ENCODE data around the gene KRTAP4-4.
"Not testable (repeated sequence)": the region's sequence is repeated elsewhere in the genome, so short reads cannot be mapped to it uniquely, and the experiment has no call there.

Gene KRTAP4-4

DNA sequence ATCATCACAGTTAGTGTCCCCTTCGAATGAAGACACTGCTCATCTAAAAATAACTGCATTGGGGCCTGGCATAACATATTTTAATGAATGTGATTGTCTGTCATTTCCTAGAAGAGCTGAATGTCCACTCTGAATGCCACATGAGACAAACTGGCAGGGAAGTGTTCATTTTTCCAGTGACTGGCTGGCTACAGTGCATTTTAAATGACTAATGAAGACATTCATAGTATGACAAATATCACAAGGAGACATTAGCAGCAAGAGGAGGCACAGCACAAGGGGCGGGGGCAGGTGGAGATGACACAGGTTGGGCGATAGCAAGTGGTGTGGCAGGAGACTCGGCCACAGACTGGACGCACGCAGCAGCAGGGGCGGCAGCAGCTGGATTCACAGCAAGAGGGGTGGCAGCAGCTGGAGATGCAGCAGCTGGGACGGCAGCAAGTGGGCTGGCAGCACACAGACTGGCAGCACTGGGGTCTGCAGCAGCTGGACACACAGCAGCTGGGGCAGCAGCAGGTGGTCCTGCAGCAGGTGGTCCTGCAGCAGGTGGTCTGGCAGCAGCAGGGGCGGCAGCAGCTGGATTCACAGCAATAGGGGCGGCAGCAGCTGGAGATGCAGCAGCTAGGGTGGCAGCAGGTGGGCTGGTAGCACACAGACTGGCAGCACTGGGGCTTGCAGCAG is 11.4 kb downstream of the KRTAP4-4 start:
- DNase-seq (ENCODE audit: low read depth in 2 of 2), result not testable (repeated sequence)

DNA sequence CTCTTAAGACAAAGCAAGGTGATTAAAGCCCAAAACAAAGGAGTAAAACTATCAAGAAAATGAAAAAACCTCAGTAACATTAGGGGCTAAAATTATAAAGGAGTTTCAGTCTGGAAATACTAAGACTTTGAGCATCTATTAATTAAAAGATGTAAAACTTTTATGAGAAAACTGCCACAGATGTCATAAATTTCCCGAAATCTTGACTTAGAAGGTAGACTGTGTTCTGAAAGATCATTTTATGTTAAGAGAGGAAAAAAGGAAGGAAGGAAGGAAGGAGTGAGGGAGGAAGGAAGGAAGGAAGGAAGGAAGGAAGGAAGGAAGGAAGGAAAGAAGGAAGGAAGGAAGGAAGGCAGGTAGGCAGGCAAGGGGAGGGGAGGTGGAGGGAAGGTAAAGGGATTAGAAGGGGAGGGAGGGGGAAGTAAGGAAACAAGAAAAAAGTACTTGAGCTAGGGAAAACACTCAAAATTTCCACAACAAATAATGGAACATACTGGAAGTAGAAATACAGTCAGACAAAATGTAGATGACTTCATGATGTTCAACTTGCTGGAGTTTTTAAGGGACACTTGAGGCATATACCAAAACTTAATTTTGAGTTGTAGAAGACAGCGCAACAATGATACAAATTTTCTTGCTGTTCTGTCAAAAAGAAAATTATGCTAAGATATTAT is 12.9 kb downstream of the KRTAP4-4 start:
- DNase-seq (ENCODE audit: low read depth in 2 of 2), result no peak

DNA sequence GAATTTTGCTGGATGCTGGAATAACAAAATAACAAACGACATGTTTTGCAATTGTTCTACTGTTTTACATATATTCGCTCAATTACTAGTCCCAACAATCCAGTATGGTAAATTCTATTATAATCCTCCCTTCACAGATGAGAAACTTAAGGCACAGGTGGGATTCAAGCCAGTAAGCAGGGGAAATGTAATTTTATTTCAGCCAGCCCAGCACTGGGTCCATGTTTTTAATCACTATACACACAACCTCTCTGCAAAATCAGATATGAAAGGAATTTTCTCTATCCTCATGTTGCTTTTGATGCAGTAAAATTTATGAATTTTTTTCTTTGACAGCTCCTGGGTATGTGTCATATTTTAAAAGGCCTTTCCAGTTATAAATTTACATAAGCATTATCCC is 15.3 kb downstream of the KRTAP4-4 start:
- no peak for DNase-seq (ENCODE audit: low read depth in 2 of 2)

DNA sequence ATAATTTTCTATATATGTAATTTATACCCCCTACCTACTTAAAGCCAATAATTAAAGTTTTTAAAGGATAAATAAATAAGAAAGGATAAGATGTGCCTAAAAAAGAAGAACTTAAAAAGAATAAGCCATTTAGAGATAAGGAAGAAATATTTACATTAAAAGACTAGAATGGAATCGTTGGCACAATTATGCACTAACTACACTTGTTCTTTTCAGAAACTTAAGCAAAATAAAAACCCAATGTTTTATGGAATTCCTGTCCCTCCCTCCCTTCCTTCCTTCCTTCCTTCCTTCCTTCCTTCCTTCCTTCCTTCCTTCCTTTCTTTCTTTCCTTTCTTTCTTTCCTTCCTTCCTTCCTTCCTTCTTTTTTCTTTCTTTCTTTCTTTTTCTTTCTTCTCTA is 15.7 kb downstream of the KRTAP4-4 start:
- no peak for DNase-seq (ENCODE audit: low read depth in 2 of 2)

DNA sequence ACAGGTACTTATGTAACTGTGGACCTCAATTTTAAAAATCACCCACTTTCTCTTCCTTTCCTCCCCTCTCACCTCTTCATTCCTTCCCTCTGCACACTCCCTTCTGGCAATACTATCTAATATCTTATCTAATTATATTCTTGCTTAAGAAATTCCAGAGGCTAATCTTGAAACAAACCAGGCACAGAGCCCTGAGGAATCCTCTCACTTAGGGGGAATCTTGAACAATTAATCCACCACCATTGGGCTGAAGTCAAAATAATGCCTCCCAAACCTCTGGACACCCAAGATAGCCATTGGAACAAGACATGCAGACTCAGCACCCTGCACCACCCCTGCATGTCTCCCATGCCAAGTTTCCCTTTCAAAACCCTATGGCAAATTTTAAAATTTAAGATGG is 19.2 kb downstream of the KRTAP4-4 start:
- DNase-seq (ENCODE audit: low read depth in 2 of 2), result no peak

DNA sequence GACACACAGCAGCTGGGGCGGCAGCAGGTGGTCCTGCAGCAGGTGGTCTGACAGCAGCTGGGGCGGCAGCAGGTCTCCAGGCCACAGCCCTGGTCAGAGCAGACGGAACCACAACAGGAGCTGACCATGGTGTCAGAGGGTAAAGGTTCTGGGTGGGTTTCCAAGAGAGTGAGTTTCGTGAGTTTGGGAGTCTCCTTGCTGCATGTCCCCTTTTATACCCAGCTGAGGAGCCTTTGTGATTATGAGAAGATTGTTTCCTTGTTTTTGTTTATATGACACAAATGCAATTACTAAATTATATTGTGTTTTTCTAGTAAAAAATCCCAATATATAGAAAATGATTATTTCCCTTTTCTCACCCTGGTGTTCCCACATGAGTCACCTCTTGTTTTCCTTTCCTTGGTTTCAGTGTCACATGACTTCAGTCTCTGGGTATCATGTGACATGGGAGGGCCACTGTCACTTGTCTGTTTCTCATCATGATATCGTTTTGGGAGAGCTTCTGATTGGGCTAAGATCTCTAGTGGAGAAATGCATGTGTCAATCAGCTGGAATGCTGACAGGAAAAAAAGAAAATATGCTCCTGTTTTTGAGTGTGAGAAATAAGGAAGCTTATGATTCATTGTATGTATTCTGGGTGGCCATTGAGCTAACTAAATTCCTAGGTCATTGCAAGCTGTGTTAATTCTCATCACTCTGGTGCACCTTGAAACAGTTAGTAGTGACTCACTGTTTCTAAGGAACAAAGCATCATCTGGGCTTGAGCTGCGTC is 20.0 kb downstream of the KRTAP4-4 start, which contains the start of gene KRTAP4-6:
KRTAP4-6 (minus strand) TSS at position 185 of the 772 bp plus-strand sequence; CDS start at position 128, 57 bp downstream.
- DNase-seq (ENCODE audit: low read depth in 2 of 2), result no peak

DNA sequence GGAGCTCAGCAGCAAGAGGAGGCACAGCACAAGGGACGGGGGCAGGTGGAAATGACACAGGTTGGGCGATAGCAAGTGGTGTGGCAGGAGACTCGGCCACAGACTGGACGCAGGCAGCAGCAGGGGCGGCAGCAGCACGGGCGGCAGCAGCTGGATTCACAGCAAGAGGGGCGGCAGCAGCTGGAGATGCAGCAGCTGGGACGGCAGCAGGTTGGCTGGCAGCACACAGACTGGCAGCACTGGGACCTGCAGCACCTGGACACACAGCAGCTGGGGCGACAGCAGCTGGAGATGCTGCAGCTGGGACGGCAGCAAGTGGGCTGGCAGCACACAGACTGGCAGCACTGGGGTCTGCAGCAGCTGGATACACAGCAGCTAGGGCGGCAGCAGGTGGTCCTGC is 20.7 kb downstream of the KRTAP4-4 start:
- not testable (repeated sequence) for DNase-seq (ENCODE audit: low read depth in 2 of 2)

DNA sequence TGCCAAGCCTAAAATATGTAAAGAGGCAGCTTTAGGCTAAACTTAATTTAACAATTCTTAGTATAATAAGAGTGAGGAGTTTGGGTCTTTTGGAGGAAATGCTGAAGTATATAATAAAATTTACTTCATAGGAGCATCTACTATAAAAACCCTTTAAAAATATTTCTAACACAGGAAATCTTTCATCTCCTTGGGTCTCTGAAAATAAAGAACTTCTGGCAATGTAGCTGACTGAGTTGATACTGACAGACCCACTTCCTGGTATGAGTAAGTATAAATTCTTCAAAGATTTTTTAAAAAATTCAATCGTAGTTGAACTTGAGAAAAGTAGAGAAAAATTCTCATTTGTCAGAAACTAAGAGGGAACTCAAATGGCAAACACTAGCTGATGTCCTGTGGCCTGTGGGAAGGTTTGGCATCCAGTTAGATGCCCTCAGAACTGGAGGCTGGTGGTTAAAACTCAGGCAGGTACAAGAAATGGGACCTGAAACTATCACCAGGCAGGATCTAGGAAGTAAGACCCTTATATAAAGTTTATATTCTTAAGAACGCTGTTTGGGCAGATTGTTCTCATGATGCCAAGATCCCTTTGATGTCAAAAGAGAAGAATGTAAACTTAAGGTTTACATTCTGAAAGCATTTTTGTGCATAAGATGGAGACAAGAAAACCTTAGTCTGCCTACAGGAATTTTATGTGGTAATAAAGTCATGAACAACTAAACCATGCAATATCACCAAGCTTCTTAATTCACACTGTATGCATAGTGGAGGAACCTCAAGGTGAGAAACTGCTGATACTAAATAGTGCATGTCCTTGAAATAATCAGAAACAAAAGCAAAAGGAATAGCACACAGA is 26.4 kb downstream of the KRTAP4-4 start:
- no peak for DNase-seq (ENCODE audit: low read depth in 2 of 2)

DNA sequence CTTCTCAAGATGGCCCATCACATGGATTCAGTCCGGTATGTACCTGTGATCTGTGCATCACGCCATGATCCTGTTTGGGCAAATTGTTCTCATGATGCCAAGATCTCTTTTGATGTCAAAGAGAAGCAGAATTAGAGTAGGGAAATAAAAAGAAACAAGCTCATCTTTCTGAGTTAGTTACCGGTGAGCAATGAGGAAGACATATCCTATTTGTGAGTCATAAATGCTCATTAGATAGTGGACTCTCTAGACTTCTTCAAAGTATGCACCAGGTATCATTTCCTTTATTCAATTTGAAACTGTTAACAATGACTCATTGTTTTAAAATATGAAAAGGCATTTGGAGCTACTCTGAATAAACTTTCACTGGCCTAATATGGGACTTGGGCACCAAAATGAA is 28.6 kb downstream of the KRTAP4-4 start:
- DNase-seq (ENCODE audit: low read depth in 2 of 2), result no peak

DNA sequence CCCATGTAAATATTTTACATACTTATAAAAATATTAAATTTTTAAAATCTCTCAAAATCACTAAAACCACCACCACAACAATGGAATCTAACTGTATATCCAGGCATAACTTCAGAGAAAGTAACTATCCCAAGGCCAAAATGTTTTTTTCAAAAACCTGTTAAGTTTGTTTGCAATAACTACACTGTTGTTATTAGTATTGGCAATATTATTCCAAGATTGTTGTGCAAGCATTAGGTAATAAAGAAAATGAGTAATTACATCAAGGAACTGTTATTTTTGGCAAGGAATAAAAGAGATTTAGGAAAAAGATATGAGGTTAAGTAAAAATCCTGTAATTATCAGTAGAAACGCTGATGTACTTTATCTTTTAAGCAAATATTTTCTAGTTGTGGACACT is 33.2 kb downstream of the KRTAP4-4 start:
- no peak for DNase-seq (ENCODE audit: low read depth in 2 of 2)

DNA sequence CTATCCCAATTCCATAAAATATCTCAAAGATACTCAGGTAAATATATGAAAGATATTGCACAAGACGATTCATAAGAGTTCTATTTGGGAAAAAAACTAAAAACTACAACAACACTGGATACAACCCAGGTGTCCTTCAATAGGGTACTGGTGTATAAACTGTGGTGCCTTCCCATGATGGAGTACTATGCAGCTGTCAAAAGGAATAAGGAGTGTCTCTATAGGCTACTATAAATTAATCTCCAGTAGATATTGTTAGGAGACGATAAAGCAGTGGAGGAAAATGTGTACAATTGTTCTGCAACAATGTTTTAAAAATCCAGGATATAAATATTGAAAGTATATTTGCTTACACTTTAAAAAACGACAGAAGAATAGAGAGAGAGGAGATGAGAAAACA is 34.1 kb downstream of the KRTAP4-4 start:
- no peak for DNase-seq (ENCODE audit: low read depth in 2 of 2)

DNA sequence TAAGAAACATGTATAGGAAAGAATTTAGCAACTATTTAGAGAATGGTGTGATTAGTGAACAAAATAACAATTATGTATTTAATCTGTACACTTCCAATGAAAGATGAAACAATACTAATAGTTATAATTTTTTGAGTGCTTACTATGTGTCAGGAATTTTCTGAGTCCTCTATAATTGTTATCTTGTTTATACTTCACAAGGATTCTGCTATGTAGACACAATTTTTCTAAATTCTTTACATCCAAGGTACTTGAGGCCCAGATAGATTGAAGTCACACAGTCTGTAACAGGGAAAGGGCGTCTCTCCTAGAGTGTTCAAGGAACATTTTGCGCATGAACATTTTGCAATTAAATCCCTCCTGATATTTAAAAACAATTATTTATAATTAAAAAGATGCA is 35.5 kb downstream of the KRTAP4-4 start:
- DNase-seq (ENCODE audit: low read depth in 2 of 2), result no peak

DNA sequence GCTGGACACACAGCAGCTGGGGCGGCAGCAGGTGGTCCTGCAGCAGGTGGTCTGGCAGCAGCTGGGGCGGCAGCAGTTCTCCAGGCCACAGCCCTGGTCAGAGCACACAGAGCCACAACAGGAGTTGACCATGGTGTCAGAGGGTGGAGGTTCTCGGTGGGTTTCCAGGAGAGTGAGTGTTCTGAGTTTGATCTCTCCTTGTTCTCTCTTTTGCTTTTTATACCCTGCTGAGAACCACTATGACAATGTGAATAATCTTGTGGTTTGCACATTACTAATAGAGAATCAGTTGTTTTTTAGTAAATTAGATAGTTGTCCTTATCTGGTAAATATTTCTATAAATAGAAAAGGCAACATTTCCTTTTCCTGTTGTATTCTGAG is 36.6 kb downstream of the KRTAP4-4 start, which contains the start of gene KRTAP4-12:
KRTAP4-12 (minus strand) TSS at position 192 of the 381 bp plus-strand sequence; CDS start at position 132, 60 bp downstream.
- DNase-seq (ENCODE audit: low read depth in 2 of 2), result not testable (repeated sequence)

DNA sequence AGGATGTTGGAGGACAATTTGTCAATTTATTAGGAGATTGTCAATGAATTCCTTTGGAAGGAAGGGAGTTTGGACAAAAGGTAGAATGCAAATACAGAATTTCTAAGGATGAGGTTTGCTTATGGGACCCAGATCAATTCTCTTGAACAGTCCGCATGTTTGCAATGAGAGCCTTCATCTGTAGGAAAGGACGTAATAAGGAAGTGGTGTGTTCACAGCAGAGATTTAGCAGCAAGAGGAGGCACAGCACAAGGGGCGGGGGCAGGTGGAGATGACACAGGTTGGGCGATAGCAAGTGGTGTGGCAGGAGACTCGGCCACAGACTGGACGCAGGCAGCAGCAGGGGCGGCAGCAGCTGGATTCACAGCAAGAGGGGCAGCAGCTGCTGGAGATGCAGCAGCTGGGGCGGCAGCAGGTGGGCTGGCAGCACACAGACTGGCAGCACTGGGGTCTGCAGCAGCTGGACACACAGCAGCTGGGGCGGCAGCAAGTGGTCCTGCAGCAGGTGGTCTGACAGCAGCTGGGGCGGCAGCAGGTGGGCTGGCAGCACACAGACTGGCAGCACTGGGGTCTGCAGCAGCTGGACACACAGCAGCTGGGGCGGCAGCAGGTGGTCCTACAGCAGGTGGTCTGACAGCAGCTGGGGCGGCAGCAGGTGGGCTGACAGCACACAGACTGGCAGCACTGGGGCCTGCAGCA is 37.1 kb downstream of the KRTAP4-4 start:
- not testable (repeated sequence) for DNase-seq (ENCODE audit: low read depth in 2 of 2)

DNA sequence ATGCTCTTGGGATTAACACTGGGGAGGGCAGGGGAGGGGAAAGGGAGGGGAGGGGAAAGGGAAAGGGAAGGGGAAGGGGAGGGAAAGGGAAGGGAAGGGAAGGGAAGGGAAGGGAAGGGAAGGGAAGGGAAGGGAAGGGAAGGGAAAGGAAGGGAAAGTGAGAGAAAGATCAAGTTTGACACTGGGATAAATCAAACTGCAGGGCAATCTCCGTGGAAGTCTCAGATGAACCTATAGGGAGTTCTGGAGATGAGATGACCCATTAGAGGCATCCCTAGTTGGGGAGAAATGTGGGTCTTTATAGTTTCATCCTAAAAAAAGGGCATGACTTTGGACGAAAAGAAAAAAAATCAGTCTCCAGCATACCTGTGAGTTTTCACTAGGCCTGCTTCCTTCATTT is 38.8 kb downstream of the KRTAP4-4 start:
- DNase-seq (ENCODE audit: low read depth in 2 of 2), result no peak

DNA sequence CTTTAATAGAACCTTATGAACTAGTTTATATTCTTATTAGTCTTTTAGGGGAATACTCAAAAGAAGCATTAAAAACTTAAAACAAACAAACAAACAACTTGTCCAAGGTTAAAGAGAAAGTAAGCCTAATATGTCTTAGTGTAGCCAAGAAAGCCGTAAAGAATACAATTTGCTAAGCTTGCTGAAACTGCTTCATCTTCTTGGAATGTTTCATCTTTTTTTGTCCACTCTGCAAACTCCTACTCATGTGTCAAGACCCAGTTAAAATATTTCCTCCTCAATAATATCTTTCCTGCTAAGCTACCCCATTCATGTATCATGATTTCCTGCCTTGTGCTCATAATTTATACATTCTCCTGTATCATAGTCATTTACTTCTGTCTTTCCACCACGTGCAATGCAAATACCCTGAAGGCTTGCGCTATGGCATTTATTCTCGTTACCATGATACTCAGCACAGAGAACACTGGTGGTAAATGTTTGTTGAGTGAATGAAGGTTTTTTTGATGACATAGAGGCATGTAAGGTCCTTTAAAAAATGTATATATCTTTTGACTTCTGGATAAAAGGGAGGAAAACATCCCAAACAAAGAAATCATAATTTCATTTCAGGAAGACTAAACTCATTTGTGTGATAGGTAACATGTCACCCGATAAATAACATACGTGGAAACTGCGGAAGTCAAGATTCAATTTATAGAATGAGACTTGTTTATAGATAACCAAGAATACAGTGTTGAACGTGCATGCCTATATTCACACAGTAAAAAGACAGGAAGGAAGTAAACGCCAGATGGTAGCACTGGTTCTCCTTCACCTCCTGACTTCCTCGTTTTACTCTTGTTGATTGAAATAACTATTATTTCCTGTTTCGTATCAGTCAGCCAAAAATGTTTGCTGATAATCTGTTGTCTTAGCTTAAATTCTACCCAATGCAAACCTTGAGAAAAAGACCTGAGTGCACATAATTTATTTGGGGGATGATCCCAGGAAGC is 40.6 kb downstream of the KRTAP4-4 start:
- DNase-seq (ENCODE audit: low read depth in 2 of 2), result not testable (repeated sequence)

DNA sequence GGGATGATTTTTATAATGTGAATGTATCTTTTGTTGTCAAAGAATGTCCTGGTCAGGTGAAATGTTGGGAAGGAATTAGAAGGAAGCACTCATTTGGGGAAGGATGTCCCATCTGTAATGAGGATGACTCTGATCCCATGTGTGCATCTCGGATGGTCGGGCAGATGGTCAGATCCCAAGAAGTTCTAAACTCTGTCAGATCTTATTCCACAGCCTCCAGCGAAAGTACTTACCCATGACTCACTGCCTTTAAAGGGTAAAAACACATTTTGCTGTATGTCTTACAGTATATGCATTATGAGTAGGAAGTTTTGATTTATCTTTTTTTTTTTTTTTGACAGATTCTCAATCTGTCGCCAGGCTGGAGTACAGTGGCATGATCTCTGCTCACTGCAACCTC is 41.8 kb downstream of the KRTAP4-4 start:
- DNase-seq (ENCODE audit: low read depth in 2 of 2), result no peak

DNA sequence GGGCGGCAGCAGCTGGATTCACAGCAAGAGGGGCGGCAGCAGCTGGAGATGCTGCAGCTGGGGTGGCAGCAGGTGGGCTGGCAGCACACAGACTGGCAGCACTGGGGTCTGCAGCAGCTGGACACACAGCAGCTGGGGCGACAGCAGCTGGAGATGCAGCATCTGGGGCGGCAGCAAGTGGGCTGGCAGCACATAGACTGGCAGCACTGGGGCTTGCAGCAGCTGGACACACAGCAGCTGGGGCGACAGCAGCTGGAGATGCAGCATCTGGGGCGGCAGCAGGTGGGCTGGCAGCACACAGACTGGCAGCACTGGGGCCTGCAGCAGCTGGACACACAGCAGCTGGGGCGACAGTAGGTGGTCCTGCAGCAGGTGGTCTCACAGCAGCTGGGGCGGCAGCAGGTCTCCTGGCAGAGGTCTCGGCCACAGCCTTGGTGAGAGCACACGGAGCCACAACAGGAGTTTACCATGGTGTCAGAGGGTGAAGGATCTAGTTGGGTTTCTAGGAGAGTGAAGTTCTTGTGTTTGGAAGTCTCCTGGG is 42.6 kb downstream of the KRTAP4-4 start, which contains the start of gene KRTAP4-11:
KRTAP4-11 (minus strand) TSS at position 528 of the 541 bp plus-strand sequence; CDS start at position 470, 58 bp downstream.
- DNase-seq (ENCODE audit: low read depth in 2 of 2), result not testable (repeated sequence)

DNA sequence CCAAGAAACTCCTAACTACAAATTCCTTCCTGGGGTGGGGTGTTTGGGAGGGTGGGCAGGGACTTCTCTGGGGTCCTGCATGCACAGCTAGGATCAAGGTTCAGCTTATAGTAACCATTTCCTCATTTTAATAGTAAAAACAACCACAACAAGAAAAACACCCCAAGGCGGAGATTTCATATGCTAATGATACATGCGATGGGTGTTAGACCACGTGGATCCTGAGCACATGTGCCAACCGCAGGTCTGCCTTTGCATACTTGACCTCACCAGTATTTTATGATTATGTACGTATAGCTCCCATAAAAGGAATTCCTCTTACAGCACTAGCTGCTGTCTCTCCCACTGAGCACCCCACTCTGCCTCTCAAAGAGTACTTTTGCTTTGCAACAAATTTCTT is 44.3 kb downstream of the KRTAP4-4 start:
- no peak for DNase-seq (ENCODE audit: low read depth in 2 of 2)
